ENCODE results near the gene RGL4.

RGL4 gene

DNA sequence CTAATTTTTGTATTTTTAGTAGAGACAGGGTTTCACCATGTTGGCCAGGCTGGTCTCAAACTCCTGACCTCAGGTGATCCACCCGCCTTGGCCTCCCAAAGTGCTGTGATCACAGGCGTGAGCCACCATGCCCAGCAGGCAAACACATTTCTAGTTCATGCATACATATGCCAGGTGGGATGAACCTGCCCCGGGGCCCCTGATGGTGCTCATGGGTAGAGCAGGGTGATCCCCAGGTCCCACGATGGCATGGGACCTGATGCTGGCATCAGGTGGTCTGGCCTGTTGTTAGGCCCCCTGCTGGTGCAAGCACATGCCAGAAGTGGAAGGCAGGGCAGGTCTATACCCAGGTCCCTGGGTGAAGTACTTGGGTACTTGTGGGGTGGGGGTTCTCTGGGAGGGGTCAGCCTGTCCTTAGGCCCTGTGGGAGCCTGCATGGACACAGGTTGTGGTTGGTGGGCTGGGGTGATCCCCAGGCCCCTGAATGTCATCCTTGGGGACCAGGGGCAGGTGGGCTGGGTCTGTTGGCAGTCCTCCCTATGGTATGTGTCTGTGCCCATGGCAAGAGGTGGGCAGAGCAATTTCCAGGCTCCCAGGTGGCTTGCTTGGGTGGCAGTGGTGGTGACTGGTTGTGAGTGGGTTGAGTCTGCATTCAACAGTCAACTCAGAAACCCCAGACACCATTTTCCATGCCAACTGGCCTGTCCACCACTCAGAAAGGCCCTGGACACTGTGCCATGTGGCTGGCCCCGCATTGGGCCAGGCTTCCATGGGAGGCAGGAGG, 9.6 kb upstream of the RGL4 start:
- DNase-seq: no peak

DNA sequence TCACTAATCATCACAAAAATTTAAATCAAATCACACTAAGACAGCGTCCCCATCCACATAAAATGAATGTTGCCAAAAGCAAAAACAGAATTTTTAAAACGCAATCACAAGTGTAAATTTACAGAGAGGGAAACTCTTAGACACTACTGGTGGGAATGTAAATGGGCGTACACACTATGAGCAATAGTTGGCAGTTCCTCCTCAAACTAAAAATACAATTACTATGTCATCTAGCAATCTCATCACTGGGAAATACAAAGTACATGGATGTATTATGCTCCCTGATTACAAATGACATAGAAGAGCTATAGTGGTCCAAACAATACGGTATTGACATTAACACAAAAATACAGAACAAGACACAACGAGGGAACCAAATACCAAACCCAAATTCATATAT, 8.7 kb upstream of the RGL4 start:
- no peak for DNase-seq

DNA sequence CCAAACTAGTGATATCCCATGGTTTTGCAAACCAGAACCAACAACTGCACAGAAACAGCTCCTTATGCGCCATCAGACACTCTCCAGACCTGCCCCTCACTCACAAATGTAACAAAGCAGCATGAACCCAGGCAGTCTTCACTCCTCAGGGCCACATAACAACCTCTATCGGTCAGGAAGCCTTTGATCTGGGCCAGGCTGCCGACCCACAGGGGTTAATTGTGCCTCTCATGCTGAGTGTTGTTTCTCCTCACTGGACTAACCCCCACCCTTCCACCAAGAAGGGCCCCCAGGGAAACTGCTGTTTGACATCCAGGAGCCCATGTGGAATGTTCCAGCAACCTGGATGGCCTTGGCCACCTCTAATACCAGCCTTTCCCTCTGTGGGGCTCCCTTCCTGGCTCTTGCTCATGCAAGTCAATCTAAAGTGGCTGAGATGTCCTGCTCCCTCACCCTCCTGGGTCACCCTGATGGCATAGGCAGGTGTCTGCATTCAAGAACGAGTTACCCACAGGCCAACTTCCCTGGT, 7.9 kb upstream of the RGL4 start:
- DNase-seq: no peak

DNA sequence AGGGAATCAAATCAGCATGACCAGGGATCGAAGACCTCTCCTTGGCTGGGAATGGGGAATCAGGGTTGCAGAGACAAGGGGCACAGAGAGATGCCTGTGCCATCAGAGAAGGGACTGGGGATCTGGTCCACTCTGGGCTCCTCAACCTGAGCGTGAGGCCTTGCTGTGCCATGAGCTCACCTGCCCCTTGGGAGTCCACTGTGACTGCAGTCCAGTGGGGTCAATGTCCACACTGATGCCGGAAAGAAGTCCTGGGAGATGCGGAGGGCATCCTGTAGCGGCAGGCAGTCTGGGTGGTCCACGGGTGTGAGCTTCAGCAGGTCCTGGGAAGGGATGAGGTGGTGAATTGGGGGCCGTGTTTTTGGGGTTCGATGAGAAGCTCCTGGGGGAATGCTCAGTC, 7.3 kb upstream of the RGL4 start:
- DNase-seq: no peak

DNA sequence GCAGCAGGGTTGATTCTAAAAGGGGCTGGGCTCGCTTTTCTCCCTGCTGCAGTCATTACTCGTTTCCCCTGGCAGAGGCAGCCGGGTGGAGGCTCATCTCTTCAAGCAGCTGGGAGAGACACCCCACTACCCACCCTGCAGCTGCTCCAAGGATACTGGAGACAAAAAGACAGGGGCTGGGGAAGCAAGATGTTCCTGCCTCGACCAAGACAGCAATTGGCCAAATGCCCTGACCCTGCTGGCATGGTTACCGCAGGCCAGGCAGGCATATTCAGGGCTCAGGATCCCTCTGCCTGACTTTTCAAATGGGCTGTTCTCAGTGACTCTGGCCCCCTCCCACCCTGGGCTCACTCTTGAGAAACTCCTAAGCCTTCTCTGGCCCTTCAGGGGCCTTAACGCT, 6.8 kb upstream of the RGL4 start:
- no peak for DNase-seq

DNA sequence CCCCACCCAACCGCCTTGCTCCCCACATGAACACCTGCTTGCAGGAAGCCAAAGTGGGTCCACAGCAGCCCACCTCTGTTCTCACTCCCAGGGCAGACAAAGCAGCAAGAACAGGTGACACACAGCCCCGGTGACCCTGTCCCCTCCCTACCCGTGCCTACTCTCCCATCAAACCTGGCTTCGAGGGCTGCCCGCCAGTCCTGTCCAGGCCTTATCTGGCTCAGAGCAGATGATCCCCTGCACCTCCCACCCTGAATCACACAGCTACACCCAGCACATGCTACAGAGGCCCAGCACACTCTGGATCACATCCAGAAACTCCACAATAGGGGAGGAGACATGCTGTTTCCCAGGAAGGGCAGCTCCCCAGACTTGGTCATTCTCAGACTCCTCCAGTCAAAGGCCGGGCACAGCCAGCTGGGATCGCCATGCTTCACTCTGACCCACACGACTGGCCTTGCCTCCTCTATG, 6.2 kb upstream of the RGL4 start:
- DNase-seq: no peak

DNA sequence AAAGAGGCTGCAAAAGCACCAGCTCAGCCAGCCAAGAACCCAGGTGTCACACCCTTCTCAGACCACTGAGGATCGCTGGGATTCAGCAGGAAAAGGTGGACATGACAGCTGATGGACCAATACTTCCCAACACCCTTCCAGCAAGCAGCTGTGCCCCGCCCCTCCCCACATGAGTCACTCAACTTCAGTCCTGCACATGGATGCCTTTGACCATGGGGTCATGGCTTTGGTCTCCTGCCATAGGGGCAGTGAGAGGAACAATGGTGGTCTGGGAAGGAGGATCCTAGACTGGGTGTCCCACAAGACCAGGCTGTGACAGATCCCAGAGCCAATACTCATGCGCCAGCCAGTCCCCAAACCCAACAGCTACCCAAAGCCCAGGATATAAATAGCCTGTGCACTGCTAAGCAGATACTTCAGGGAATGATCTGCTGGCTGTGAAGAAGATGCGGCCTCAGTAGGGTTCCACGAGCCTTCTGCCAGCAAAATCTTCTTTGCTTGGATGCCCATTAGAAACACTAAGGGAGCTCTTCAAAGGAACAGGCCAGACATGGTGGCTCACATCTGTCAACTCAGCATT, 5.5 kb upstream of the RGL4 start:
- no peak for DNase-seq

DNA sequence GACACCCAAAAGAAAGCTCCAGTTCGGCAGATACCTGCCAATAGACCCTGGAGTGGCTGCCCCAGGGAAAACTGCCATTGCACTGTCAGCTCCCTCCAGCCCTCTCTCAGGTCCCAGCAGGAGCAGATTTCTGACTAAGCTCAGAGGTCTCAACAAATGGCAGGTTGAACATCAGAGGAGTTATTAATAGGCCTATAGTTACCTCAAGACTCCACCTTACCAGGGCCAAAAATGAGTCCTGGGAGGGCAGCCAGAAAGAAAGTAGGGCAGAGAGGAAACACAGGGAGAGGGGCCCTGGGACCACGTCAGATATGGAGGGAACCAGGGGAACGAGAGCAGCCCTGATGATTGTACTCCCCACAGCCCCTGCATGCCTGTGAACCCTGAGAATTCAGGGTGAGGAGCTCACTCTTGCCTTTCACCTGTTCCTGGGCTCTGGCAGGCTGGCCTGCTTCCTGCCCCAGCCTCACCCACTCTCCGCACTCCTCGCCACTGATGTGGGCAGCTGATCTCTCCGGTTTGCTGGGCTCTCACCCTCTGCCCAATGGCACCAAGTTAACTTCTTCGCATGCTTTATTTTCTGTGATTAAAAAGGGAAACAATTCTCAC, 4.3 kb upstream of the RGL4 start:
- DNase-seq: no peak

DNA sequence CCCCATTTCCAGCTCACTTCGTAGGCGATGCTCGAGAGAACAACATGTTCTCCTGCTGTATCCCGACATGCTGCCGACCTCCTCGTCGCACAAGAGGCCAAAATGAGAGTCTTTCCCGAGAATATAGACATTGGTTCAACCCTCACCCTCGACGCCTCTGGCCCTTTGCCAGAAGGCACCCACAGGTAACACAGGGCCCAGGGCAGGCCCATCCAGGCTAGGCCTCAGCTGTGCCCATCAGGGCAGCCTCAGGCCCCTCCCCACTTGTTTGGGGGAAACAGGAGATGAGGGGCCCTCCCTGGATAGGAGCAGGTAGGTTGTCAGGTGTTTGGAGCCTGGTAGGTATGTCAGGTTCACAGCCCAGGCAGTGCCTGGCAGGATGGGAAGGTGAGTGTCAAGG, 2.7 kb upstream of the RGL4 start:
- no peak for DNase-seq

DNA sequence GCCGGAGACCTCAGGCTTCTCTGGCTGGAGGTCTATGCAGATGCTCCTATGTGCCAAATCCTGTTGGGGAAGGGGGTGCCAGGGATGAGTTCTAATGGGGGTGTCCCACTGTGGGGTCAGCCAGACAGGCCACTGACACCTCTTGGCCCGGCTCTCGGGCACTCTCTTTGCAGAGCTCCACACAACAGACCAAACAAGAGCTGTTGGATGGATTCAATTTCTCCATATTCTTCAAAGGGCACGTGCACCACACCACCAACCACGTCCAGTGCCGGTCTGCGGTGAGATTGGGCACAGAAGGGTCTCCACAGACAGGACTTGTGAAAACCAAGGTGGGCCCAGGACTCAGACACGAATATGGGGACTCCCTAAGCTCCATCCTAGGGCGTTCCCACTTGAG, 2.2 kb upstream of the RGL4 start:
- no peak for DNase-seq

DNA sequence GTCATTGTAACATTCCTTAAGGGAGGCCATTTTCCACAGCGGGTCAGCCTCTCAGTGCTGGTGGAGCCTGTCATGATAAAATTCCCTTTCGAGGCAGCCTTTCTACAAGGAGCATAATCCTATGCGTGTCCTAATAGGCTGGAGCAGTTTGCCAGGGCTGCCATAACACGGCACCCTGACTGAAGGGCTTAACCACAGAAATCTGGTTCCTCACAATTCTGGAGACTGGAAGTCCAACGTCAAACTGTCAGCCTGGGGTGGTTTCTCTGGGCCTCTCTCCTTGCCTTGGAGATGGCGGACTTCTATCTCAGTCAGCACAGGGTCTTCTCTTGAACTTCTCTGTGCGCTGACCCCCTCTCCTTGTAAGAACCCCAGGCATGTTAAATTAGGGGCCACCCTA, 1.4 kb upstream of the RGL4 start:
- DNase-seq: no peak

DNA sequence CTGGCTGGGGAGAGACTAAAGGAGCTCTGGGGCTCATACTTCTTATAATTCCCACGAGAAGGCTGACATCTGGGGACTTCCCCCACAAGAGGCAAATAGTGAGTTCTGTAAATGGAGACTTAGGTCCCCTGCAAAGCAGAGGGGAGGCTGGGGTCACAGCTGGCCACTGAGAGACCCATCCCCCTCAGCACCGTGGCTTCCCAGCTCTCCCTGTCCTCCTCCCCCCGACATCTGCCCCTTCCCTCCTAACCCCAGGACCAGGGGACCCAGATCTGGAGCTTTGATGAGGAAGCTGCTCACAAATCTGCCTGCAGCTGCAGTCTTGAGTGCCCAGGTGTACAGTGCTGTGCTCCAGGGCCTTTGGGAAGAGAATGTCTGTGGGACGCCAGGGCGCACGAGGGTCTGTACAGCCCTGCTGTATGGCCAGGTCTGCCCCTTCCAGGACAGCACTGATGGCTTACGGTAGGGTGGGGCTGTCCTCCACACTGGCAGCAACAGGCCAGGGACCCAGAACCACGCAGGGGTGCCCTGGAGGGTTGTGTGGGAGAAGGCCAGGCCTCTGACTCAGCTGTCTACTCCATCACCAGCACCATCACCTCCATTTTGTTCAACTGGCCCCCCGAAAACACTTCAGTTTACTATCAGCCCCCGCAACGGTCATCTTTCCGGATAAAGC, 1.1 kb downstream of the RGL4 start:
- no peak for DNase-seq

DNA sequence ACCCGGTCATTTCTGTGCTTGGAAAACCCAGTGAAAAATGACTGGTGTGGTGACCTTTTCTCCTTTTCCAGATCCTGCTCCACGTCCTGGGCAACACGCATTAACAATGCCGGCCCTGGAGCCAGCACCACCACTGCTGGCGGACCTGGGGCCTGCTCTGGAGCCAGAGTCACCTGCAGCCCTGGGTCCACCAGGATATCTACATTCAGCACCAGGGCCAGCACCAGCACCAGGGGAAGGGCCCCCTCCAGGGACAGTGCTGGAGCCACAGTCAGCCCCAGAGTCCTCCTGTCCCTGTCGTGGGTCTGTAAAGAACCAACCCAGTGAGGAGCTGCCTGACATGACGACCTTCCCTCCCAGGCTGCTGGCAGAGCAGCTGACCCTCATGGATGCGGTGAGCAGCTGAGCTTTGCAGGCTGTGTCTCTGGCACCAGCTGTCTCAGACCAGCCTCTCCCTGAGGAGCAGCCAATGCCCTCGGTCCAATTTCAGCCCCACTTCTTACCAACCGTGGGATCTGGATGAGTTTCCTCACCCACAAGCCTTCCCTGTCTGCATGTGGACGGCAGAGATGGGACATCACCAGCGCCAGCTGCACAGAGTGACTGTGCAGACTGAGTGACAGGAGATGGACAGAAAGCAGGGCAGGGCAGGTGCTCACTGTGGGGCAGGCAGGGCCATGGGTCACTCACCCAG, 1.9 kb downstream of the RGL4 start:
- DNase-seq: no peak

DNA sequence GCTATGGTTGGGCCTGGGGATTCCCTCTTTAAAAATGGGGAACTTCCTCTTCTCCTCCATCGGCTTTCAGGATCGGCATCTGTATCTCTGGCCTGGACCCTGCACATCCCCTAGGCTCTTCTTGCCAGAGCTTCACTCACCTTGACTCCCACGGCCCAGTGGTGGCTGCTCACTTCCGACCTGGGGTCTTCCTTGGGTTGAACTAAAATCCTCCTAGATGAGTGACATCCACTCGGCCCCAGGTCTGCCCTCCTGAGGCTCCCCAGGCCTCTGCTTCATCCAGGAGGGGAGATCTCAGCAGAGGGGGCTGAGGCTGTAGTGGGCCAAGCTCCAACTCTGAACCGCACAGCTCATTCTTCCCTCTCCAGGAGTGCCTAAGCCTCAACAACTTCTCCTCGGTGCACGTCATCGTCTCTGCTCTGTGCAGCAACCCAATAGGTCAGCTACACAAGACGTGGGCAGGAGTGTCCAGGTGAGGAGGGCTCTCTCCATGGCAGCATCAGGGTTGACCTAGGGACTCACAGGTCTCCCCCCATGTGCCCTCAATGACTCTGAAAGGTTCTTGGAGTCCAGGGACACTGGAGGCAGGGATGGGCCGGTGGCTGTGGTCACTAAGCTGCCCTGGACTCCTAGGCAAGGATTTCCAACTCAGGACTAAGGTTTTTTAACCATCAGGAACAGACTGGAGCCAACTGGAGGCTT, 3.3 kb downstream of the RGL4 start:
- DNase-seq: no peak

DNA sequence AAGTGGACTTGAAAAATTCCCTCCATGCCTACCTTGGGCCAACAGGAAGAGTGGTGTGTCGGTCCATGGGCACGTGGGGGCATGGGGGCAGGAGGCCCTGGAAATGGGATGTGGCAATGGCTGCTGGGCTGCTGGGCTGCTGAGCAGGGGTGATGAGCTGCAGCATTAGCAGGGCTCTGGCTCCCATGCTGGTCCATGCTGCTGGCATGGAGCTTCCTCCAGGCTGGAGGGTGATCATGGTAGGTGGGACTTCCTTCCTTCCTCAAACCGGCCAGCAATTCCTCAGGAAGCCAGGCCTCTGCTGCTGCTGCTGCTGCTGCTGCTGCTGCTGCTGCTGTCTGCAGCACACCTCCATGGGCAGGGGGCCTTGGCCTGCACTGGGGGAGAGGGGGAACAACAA, 4.3 kb downstream of the RGL4 start:
- no peak for DNase-seq

DNA sequence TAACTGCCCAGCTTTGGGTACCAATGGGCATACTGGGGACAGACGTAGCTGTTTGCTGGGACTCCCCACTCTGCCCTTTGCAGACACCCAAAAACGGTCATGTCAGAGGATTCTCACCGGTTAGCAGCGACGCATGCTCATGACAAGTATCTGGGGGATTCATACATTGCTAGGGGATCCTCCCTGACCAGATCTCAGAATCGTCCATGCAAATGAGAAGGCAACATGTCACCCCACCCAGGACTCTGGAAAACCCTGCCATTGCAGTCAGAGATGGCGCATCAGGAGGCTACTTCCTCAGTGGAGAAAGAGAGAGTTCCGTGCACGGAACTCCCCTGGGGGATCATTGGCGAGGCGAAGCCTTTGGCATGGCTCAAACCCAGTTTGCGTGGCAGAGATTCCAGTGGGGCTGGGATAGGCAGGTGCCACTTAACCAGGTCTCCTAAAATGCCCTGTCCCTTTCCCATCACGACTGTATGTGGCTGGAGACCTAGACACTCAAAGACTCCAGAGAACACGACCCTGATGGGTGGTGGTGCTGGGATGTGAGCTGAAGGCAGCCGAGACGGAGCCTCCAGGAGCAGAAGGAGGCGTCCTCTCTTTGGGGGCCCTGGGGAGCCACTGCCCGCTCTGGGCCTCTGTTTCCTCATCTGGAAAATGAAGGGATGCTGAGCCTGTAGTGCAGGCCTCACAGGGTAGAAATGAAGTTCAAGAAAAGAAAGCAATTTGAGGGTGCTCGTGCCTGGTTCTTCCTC, 4.9 kb downstream of the RGL4 start:
- DNase-seq: no peak

DNA sequence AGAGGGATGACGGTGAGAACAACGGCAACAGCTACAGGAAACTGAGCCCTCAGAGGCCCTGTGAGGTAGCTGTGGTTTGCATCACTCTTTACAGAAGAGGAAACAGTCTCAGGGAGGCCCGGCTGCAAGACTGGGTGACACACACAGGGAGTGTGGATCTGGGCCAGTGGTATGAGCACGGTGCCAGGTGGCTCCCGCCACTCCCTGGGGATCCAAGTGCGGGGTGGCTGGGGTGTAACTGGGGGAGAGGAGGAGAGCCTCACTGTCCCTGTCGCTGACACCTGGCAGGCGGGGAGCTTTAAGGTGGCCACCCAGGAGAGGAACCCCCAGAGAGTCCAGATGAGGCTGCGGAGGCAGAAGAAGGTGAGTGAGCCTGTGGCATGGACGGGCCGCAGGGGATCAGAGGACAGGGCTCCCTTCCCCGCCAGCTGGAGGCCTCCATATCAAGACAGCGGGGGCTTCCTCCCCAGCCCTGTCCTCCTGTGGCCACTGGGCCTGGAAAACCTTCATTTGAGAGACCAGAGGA, 5.6 kb downstream of the RGL4 start:
- peak; percentile 36 to 93 (median 60) for DNase-seq

DNA sequence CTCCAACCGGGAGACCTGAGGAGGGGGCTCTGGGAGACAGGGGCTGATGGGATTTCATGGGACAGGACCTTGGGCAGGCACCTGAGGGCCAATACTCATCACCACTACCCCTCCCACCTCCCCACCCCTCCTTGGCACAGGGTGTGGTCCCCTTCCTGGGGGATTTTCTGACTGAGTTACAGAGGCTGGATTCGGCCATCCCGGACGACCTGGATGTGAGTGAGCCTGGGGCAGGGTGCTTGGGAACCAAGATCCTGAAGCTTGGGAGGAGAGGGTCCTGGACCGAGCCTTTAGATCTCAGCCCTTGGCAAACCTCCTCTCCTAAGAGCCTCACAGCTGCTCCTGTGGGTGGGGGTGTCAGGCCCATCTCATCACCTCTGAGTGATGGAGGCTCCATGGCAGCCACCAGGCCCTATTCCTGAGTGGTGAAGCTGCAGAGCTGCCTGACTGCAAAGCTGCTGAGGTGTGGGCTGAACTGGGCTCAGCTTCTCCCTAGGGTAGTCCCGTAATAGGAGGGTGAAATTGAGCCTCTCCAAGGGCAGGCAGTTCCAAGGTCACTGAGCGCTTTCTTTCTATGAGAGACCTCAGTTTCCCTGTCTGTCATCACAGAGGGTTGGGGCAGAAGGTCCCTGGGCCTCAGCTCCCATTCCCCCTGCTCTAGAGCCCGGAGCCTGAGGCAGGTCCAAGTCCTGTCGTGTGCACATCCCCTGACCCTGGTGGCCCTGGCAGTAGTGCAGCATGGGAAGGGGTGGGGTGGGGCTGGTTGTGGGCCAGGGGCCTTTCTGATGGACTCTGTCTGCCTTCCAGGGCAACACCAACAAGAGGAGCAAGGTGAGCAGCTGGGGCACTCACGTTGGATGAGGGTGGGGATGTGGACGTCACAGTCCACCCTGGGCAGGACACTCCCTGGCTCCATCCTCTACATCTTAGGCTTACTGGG, 6.5 kb downstream of the RGL4 start:
- no peak for DNase-seq

DNA sequence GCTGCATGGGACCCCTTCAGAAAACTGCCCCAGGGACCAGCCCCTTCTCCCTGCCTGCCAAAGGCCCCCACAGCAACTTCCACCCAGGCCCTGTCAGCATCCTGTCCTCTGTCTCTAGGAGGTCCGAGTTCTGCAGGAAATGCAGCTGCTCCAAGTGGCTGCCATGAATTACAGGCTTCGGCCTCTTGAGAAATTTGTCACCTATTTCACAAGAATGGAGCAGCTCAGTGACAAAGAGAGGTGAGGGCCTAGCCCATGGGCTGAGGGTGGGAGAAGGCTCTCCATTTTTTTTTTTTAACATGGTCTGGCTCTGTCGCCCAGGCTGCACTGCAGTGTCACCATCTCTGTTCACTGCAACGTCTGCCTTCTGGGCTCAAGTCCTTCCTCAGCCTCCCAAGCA, 7.3 kb downstream of the RGL4 start:
- no peak for DNase-seq

DNA sequence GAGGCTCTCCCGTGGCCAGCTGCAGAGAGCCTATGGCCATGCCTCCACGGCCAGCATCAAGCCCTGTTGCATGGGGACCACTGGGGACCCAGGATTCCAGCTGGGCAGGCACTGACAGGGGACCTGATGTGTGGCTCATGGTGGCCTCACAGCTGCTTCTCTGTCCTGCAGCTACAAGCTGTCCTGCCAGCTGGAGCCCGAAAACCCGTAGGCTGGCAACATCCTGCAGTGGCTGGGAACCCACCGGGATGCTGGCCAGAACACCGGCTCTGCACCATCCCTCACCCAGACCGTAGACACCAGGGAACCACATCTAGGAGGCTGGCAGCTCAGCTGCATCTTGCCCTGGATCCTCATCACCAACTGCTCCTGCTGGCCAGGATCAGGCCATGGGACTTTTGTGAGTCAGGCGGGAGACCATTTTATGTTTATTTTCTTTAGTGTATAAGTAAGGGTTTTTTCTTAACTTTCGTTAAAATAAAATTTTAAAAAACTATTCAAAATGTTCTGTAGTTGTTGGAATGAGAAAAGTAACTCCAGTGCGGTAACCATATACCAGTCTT, 7.9 kb downstream of the RGL4 start:
- no peak for DNase-seq

Data from T-helper 1 cell (primary cell).